ENCODE data around the gene KRTAP1-5.
"Not testable (repeated sequence)": the region's sequence is repeated elsewhere in the genome, so short reads cannot be mapped to it uniquely, and the experiment has no call there.

KRTAP1-5 gene

DNA sequence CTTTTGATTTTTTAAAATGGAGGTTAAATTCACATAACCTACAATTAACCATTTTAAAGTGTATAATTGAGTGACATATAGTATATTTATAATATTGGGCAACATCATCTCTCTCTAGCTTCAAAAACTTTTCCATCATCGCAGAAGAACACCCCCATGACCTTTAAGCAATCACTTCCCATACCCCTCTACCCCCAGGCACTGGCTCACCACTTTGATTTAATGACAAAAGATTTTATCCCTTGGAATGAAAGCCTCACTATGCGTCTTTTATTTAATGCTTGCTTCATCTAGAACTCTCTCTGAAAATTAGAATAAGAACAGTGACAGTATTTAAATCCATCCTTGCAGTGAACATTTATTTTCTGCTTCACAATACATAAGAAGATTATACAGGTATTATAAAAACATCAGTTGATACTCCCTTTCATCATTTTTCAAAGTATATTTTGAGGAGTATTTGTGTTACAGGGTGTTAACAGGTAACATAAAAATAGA lies 10.9 kb upstream of the KRTAP1-5 start:
- TF ChIP-seq NFRKB (IDR thresholded peaks at IDR 0.05) = no peak
- no peak for TF ChIP-seq ARNT (IDR thresholded peaks at IDR 0.05)
- no peak for TF ChIP-seq SUZ12 (IDR thresholded peaks at IDR 0.05)
- no peak for TF ChIP-seq FOXM1 (IDR thresholded peaks at IDR 0.05; ENCODE audit: borderline replicate concordance)
- TF ChIP-seq L3MBTL2 (conservative IDR thresholded peaks at IDR 0.05) = no peak
- no peak for TF ChIP-seq HDGF (IDR thresholded peaks at IDR 0.05; ENCODE audit: borderline replicate concordance)
- no peak for TF ChIP-seq TARDBP (IDR thresholded peaks at IDR 0.05)
- no peak for TF ChIP-seq FOXK2 (IDR thresholded peaks at IDR 0.05)
- TF ChIP-seq ZNF384 (IDR thresholded peaks at IDR 0.05) = no peak
- TF ChIP-seq LEF1 (IDR thresholded peaks at IDR 0.05; ENCODE audit: borderline replicate concordance) = no peak
- TF ChIP-seq ELF4 (IDR thresholded peaks at IDR 0.05) = no peak
- TF ChIP-seq SP1 (IDR thresholded peaks at IDR 0.05) = no peak
- no peak for TF ChIP-seq CTBP1 (IDR thresholded peaks at IDR 0.05; ENCODE audit: borderline replicate concordance)
- TF ChIP-seq FOXA1 (IDR thresholded peaks at IDR 0.05) = no peak
- POLR2A ChIA-PET = no interaction called here
- DNase-seq (ENCODE audit: extremely low spot score) = no peak
- CTCF ChIA-PET = no interaction called here

DNA sequence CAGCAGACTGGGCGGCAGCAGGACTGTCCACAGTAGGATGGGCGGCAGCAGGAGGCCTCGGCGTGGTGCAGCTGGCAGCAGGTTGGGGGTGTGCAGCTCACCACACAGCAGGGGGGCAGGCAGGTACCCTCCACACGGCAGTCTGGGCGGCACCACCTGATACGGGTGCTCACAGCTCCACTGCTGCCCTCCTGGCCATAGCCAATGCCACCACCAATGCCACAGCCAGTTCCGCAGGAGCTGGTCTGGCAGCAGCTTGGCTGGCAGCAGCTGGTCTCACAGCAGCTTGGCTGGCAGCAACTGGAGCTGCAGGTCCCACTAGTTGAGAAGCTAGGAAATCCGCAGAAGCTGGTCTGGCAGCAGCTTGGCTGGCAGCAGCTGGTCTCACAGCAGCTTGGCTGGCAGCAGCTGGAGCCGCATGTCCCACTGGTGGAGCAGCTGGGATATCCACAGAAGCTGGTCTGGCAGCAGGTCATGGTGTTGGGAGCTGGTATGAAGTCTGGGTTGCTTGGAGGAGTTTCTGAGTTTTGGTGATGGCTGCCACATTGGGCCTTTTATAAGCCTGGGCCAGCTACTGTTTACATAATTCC lies 7.4 kb upstream of the KRTAP1-5 start, which contains the start of gene KRTAP1-3:
KRTAP1-3 (minus strand) TSS at position 529 of the 590 bp plus-strand sequence; CDS start at position 476, 53 bp downstream.
- DNase-seq (ENCODE audit: extremely low spot score); CTCF ChIA-PET; POLR2A ChIA-PET: not testable (repeated sequence)

DNA sequence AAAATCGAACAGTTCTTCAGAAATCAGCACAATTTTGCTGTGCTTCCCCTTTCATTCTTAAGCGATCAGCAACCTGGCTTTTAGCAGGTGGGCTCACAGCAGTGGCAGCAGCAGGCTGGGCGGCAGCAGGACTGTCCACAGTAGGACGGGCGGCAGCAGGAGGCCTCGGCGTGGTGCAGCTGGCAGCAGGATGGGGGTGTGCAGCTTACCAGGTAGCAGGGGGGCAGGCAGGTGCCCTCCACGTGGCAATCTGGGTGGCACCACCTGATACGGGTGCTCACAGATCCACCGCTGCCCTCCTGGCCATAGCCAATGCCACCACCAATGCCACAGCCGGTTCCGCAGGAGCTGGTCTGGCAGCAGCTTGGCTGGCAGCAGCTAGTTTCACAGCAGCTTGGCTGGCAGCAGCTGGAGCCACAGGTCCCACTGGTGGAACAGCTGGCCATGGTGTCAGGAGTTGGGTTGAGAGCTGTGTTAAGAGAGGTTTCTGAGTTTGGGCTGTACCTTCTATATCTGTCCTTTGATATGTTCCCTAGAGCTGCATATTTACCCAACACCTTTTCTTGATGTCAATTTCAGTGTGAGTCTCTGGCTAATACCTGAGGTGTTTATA lies 2.7 kb upstream of the KRTAP1-5 start, which contains the start of gene KRTAP1-4:
KRTAP1-4 (minus strand) TSS at position 563 of the 613 bp plus-strand sequence; CDS start at position 446, 117 bp downstream.
- CTCF ChIA-PET = no interaction called here
- POLR2A ChIA-PET = no interaction called here
- TF ChIP-seq FOXM1 (IDR thresholded peaks at IDR 0.05; ENCODE audit: borderline replicate concordance) = no peak
- TF ChIP-seq ZNF384 (IDR thresholded peaks at IDR 0.05) = no peak
- no peak for TF ChIP-seq LEF1 (IDR thresholded peaks at IDR 0.05; ENCODE audit: borderline replicate concordance)
- TF ChIP-seq L3MBTL2 (conservative IDR thresholded peaks at IDR 0.05) = no peak
- TF ChIP-seq, protein P1, sequence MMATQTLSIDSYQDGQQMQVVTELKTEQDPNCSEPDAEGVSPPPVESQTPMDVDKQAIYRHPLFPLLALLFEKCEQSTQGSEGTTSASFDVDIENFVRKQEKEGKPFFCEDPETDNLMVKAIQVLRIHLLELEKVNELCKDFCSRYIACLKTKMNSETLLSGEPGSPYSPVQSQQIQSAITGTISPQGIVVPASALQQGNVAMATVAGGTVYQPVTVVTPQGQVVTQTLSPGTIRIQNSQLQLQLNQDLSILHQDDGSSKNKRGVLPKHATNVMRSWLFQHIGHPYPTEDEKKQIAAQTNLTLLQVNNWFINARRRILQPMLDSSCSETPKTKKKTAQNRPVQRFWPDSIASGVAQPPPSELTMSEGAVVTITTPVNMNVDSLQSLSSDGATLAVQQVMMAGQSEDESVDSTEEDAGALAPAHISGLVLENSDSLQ (IDR thresholded peaks at IDR 0.05) = no peak
- TF ChIP-seq SUZ12 (IDR thresholded peaks at IDR 0.05) = no peak
- no peak for TF ChIP-seq CTBP1 (IDR thresholded peaks at IDR 0.05; ENCODE audit: borderline replicate concordance)
- DNase-seq (ENCODE audit: extremely low spot score) = no peak

DNA sequence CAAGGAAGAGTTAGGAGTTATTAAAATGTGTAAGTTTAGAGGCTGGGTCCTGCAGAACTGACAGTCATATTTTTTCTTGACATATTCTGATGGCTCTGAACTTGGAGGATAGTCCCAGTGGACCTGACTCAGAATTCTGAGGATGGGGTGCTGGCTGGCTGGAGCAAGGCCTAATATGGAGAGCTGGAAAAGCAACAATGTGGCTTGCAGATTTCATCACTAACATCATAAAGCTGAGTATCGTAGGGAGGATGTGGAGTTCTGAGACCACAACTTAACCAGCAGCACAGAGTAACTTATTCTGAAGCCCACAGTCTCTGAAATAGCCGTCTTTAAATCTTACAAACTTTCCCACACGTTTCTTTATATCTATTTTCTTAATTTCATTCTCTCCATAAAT lies 2.3 kb downstream of the KRTAP1-5 start:
- CTCF ChIA-PET = no interaction called here
- DNase-seq (ENCODE audit: extremely low spot score) = no peak
- no peak for TF ChIP-seq ARNT (IDR thresholded peaks at IDR 0.05)
- TF ChIP-seq LEF1 (IDR thresholded peaks at IDR 0.05; ENCODE audit: borderline replicate concordance) = no peak
- no peak for TF ChIP-seq NFRKB (IDR thresholded peaks at IDR 0.05)
- TF ChIP-seq SUZ12 (IDR thresholded peaks at IDR 0.05) = no peak
- no peak for TF ChIP-seq HDGF (IDR thresholded peaks at IDR 0.05; ENCODE audit: borderline replicate concordance)
- TF ChIP-seq FOXK2 (IDR thresholded peaks at IDR 0.05) = no peak
- TF ChIP-seq, protein P1 (IDR thresholded peaks at IDR 0.05) = no peak
- no peak for TF ChIP-seq CTBP1 (IDR thresholded peaks at IDR 0.05; ENCODE audit: borderline replicate concordance)
- no peak for TF ChIP-seq TARDBP (IDR thresholded peaks at IDR 0.05)
- TF ChIP-seq FOXA1 (IDR thresholded peaks at IDR 0.05) = no peak
- TF ChIP-seq SP1 (IDR thresholded peaks at IDR 0.05) = no peak
- no peak for TF ChIP-seq FOXM1 (IDR thresholded peaks at IDR 0.05; ENCODE audit: borderline replicate concordance)
- no peak for TF ChIP-seq ZNF384 (IDR thresholded peaks at IDR 0.05)
- no peak for TF ChIP-seq BHLHE40 (IDR thresholded peaks at IDR 0.05; ENCODE audit: borderline replicate concordance)
- POLR2A ChIA-PET = no interaction called here

DNA sequence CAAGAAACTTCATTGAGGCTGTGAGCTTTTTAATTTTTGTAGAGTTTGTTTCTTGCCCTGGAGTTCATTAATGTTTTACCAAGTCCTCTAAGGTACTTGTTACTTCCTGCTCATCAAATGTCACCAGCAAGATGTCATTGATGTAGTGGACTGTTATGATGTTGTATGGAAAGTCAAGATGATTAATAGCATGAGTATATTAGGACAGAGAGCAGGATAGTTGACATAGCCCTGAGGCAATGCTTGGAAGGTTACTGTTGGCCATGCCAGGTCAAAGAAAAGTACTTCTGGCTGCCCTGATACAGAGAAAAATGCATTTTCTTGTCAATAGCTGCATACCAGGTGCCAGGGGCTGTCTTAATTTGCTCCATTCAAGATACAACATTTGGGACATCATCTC lies 6.7 kb downstream of the KRTAP1-5 start:
- TF ChIP-seq TARDBP (IDR thresholded peaks at IDR 0.05) (no peak), FOXK2 (IDR thresholded peaks at IDR 0.05) (no peak), SUZ12 (IDR thresholded peaks at IDR 0.05) (no peak), ARNT (IDR thresholded peaks at IDR 0.05) (no peak), ELF4 (IDR thresholded peaks at IDR 0.05) (no peak), LEF1 (IDR thresholded peaks at IDR 0.05; ENCODE audit: borderline replicate concordance) (no peak), CTBP1 (IDR thresholded peaks at IDR 0.05; ENCODE audit: borderline replicate concordance) (no peak), SP1 (IDR thresholded peaks at IDR 0.05) (no peak), BHLHE40 (IDR thresholded peaks at IDR 0.05; ENCODE audit: borderline replicate concordance) (no peak), L3MBTL2 (conservative IDR thresholded peaks at IDR 0.05) (no peak), FOXA1 (IDR thresholded peaks at IDR 0.05) (no peak), NFRKB (IDR thresholded peaks at IDR 0.05) (no peak), ZNF384 (IDR thresholded peaks at IDR 0.05) (no peak), FOXM1 (IDR thresholded peaks at IDR 0.05; ENCODE audit: borderline replicate concordance) (no peak)
- CTCF ChIA-PET = no interaction called here
- POLR2A ChIA-PET = no interaction called here

DNA sequence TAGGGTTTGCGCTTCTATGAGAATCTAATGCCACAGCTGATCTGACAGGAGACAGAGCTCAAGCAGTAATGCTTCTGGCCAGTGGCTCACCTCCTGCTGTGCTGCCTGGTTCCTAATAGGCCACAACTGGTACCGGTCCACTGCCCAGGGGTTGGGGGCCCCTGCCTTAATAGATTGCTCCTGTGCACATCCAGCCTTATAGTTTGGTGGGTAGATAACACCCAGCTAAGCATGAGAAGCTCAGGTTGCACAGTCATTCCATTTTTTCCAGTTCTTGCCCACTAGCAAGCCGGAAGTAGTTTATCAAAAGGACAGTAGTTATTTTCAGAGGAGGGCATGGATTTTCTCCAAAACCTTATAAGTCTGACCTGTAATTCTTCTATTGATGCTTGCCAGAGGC lies 7.6 kb downstream of the KRTAP1-5 start:
- TF ChIP-seq LEF1 (IDR thresholded peaks at IDR 0.05; ENCODE audit: borderline replicate concordance) = no peak
- ChIA-PET CTCF (no interaction called here), POLR2A (no interaction called here)
- no peak for DNase-seq (ENCODE audit: extremely low spot score)

More for the DNA sequence above, 6.7 kb downstream of the KRTAP1-5 start:
- no peak for DNase-seq (ENCODE audit: extremely low spot score)

DNA sequence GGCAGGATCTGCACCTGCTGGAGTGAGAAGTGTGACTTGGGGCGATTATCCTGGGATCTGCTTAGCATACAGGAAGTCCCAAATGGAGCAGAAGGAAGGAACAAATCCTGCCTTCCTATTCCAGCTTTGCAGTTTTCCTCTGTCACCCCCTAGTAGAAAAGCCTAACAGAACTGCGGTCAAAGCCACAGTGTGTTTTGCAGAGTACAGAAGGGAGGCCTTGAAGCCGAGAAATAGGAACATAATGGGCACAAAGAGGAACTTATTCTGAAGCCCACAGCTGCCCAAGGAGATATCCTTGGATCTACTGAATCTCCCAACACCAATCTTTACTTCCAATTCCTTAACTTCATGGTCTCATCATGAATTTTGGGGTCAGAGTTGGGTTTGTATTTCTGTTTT lies 8.5 kb downstream of the KRTAP1-5 start:
- ChIA-PET CTCF (no interaction called here), POLR2A (no interaction called here)
- TF ChIP-seq FOXM1 (IDR thresholded peaks at IDR 0.05; ENCODE audit: borderline replicate concordance) = no peak
- TF ChIP-seq TARDBP (IDR thresholded peaks at IDR 0.05) = no peak
- no peak for DNase-seq (ENCODE audit: extremely low spot score)

All from HEK293T (cell line).